Activated CD8-positive, alpha-beta T cell treated with anti-CD3 and anti-CD28 coated beads for 36 hours (primary cell): ENCODE data around the gene SLMAP. TPM values are rescaled to one million over a fixed set of nuclear protein-coding genes. Genes with fewer than 3 reads are reported as not detected.

Experiments
- ATAC-seq: fragments of 200-7000 bp; cut with Tn5 transposase; one replicate; pipeline ENCODE4 v1.10.0; 2021; ENCODE audit warnings: mild to moderate bottlenecking, moderate library complexity
- CTCF ChIA-PET: fragments of 350-600 bp; sonication (Branson Sonifier 250); formaldehyde crosslinking; loops from one replicate; lab custom pipeline; 2021; ENCODE audit warnings: antibody characterized with exemption; lab: Charles Lee
- POLR2A ChIA-PET: fragments of 350-600 bp; sonication (Branson Sonifier 250); formaldehyde crosslinking; loops from one replicate; lab custom pipeline; 2021; ENCODE audit warnings: antibody characterized with exemption; lab: Charles Lee
- DNase-seq: peaks from one replicate; pipeline ENCODE4 v3.0.0-alpha.2; 2020
- H3K27ac Mint-ChIP-seq: one replicate; pipeline ENCODE4 v1.8.0; 2021; ENCODE audit warnings: mild to moderate bottlenecking, mixed read lengths
- H3K27me3 Mint-ChIP-seq: one replicate; pipeline ENCODE4 v1.8.0; 2021; ENCODE audit warnings: mixed read lengths
- H3K36me3 Mint-ChIP-seq: one replicate; pipeline ENCODE4 v1.8.0; 2021; ENCODE audit warnings: low read depth, mixed read lengths
- H3K4me1 Mint-ChIP-seq: one replicate; pipeline ENCODE4 v1.8.0; 2021; ENCODE audit warnings: low read depth, mixed read lengths
- H3K4me3 Mint-ChIP-seq: one replicate; pipeline ENCODE4 v1.8.0; 2021; ENCODE audit warnings: mild to moderate bottlenecking, moderate library complexity, mixed read lengths
- H3K9me3 Mint-ChIP-seq: one replicate; pipeline ENCODE4 v1.8.0; 2021; ENCODE audit warnings: mixed read lengths
- intact Hi-C: fragments of 100-400 bp; cut with micrococcal nuclease; formaldehyde crosslinking; loops from one replicate; pipeline ENCODE4 v1.10.0; 2022
- total RNA-seq, 2 experiments: library from RNA; stranded (reverse); gene quantifications; one replicate each; pipeline ENCODE4 v1.2.3, GENCODE V29; 2021
- TF ChIP-seq, protein P1 (sequence below): fragments of 200-600 bp; IDR thresholded peaks from one replicate; pipeline ENCODE4 v1.8.0; 2022; ENCODE audit warnings: antibody characterized with exemption, mild to moderate bottlenecking

SLMAP gene
- total RNA-seq, 2 experiments from 2014 or later, result 45.8 to 47.3 TPM

DNA sequence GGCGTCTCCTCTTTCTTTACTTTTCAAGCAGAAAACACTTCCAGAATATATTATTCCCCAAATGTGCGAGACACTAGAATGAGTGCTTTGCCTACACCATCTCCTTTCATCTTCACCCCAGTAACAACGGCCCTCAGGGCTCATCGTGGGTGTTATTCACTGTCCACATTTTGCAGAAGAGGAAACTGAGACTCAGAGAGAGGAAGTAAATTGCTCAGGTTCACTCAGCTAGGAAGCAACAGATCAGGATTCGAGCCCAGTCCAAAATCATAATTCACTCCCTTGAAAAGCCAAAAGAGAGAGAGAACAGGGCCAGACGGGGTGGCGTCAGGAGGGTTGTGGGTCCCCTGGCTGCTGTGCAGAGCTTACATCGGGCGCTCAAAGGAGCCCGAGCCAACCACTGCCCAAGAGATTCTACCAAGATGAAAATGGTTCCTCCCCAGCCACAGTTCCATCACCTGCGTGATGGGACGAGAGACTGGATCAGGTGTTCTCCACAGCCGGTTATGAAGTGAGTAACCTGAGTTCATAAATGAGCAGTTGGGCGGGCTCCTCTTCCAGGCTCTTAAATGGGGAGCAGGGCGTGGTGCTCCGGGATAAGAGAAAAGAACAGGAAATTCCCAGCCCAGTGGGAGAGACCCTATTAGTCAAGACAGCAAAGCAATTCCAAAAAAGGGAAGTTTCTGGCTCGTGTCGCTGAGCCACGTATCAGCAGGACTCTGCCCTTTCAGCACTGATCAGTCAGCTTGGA is 203.5 kb downstream of the SLMAP start:
- TF ChIP-seq, protein P1, sequence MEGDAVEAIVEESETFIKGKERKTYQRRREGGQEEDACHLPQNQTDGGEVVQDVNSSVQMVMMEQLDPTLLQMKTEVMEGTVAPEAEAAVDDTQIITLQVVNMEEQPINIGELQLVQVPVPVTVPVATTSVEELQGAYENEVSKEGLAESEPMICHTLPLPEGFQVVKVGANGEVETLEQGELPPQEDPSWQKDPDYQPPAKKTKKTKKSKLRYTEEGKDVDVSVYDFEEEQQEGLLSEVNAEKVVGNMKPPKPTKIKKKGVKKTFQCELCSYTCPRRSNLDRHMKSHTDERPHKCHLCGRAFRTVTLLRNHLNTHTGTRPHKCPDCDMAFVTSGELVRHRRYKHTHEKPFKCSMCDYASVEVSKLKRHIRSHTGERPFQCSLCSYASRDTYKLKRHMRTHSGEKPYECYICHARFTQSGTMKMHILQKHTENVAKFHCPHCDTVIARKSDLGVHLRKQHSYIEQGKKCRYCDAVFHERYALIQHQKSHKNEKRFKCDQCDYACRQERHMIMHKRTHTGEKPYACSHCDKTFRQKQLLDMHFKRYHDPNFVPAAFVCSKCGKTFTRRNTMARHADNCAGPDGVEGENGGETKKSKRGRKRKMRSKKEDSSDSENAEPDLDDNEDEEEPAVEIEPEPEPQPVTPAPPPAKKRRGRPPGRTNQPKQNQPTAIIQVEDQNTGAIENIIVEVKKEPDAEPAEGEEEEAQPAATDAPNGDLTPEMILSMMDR, result no peak

DNA sequence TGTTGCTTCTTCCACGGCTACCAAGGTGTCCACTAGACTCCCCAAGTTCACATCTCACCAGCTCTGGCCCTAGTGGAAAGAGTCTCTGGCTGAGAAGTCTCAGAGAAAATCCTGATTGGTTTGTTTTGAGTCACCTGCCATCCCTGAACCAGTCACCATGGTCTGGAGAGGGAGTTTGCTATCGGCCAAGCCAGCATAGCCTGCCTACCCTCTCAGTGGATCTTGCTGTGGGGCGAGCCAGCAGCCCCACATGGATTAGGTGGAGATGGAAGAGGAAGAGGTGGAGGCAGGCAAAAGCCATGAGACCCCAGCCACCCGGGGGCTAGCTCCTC is 204.0 kb downstream of the SLMAP start:
- POLR2A ChIA-PET, result interaction anchor here (0.6 kb wide), 1 partner anchor 61 kb away, joined by 3 read pairs; no protein-coding TSS in a partner anchor
- H3K4me1 Mint-ChIP-seq, result peaks cover 3% of the 10 kb centered on the region
- H3K4me3 Mint-ChIP-seq, result no peak overlapping the region
- DNase-seq (no peak), ATAC-seq (no peak)
- no peaks in the 10 kb centered on the region for H3K36me3 Mint-ChIP-seq
- CTCF ChIA-PET, result no interaction called here
- no peaks in the 10 kb centered on the region for H3K9me3 Mint-ChIP-seq
- TF ChIP-seq, protein P1, result no peak
- no peaks in the 10 kb centered on the region for H3K27me3 Mint-ChIP-seq
- intact Hi-C loops, result no loop called here
- no peak overlapping the region for H3K27ac Mint-ChIP-seq

More for the DNA sequence above, 203.5 kb downstream of the SLMAP start:
- no peak overlapping the region for H3K27ac Mint-ChIP-seq
- H3K27me3 Mint-ChIP-seq, result no peaks in the 10 kb centered on the region
- no peaks in the 10 kb centered on the region for H3K9me3 Mint-ChIP-seq
- ChIA-PET CTCF (interaction anchor here (0.9 kb wide), 1 partner anchor 48 kb away, joined by 3 read pairs; no protein-coding TSS in a partner anchor), POLR2A (interaction anchor here (0.6 kb wide), 1 partner anchor 60 kb away, joined by 3 read pairs; no protein-coding TSS in a partner anchor)
- no peaks in the 10 kb centered on the region for H3K36me3 Mint-ChIP-seq
- intact Hi-C loops, result no loop called here
- ATAC-seq, result no peak
- peaks cover 3% of the 10 kb centered on the region for H3K4me1 Mint-ChIP-seq
- no peak for DNase-seq
- H3K4me3 Mint-ChIP-seq, result no peak overlapping the region

DNA sequence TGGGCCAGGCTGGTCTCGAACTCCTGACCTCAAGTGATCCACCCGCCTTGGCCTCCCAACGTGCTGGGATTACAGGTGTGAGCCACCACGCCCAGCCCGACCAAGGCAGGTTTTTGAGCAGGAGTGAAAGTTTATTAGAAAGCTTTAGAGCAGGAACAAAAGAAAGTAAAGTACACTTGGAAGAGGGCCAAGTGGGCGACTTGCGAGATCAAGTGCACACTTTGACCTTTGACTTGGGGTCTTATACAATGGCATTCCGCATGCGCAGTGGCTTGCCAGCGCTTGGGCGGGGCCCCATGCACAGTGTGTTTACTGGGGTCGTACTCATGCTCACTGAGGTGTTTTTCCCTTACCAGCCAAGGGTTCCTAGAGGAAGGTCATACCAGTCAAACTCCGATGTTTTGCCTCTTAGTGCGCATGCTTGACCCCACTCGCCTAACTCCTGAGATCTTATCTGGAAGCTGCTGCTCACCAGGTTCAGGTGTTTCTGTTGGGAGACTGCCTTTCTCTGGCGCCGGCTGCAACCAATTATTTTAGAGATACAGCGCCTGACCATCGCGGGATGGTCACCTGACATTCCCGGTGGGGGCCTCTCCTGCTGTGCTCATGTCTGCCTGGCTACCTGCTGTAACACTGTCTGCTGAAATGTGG is 205.2 kb downstream of the SLMAP start:
- Mint-ChIP-seq H3K4me1 (peaks cover 3% of the 10 kb centered on the region), H3K4me3 (no peak overlapping the region), H3K27ac (no peak overlapping the region), H3K36me3 (no peaks in the 10 kb centered on the region), H3K9me3 (no peaks in the 10 kb centered on the region), H3K27me3 (no peaks in the 10 kb centered on the region)
- DNase-seq (no peak), ATAC-seq (no peak)
- POLR2A ChIA-PET, result no interaction called here
- CTCF ChIA-PET, result interaction anchor here (1.0 to 1.7 kb wide), 3 partner anchors 11 to 47 kb away, joined by 3 to 10 read pairs (median 6); partner anchors contain the start of gene FLNB
- intact Hi-C loops, result no loop called here
- TF ChIP-seq, protein P1, result no peak

DNA sequence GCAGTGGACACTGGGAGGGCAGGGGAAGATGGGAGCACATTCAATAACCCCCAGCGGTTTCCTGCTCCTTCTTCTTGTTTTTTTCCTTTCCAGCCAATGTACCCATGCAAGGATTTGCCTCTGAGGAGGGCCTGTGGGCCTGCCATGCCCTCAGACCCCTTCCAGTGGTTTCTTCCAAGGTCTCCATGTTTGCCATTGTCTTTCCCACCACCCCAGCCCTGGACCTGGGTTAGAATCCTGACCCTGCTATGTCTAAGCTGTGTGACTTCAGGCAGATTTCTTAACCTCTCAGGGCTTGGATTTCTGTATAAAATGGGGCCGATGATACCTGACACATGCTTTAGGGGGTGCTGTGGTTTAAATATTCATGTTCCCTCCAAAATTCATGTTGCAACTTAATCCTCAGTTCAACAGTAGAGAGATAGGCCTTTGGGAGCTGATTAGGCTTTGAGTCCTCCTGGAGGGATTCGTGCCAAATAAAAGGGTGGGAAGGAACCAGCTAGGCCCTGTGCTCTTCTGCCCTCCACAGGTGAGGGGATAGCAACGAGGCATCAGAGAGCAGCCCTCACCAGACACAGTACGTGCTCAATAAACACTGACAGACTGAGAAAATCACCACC is 205.8 kb downstream of the SLMAP start:
- intact Hi-C loops, result no loop called here
- TF ChIP-seq, protein P1, result peak; percentile 44
- no peaks in the 10 kb centered on the region for H3K9me3 Mint-ChIP-seq
- H3K27ac Mint-ChIP-seq, result no peak overlapping the region
- H3K36me3 Mint-ChIP-seq, result no peaks in the 10 kb centered on the region
- ChIA-PET POLR2A (interaction anchor here (0.5 to 0.6 kb wide), 2 partner anchors 199 to 729 kb away, joined by 3 read pairs; no protein-coding TSS in a partner anchor), CTCF (interaction anchor here (0.6 to 1.7 kb wide), 9 partner anchors 10 to 344 kb away, joined by 3 to 10 read pairs (median 3); partner anchors contain the start of genes FLNB, HTD2 and RPP14)
- ATAC-seq (no peak), DNase-seq (no peak)
- no peaks in the 10 kb centered on the region for H3K27me3 Mint-ChIP-seq
- no peak overlapping the region for H3K4me3 Mint-ChIP-seq
- peaks cover 3% of the 10 kb centered on the region for H3K4me1 Mint-ChIP-seq
